GM12865 (cell line): ENCODE measurements around the gene GSTCD.

Experiments
- DNase-seq: peaks from one replicate; pipeline ENCODE4 v3.0.0; 2010; ENCODE audit warnings: low read depth
- H3K4me3 ChIP-seq: 2 replicates; pipeline ENCODE4 v1.5.1; 2011; ENCODE audit warnings: mild to moderate bottlenecking, low read depth, low read length, control low read depth
- CTCF ChIP-seq: IDR thresholded peaks from 2 replicates; pipeline ENCODE4 v1.5.1; 2011; ENCODE audit warnings: low read length, control low read depth, low read depth, inconsistent platforms; ENCODE audit not compliant: insufficient read depth; ENCODE audit errors: missing control alignments

The GSTCD gene

GRCh38 chr4:105858466-105859040, 150.0 kb downstream of the GSTCD start:
- TF ChIP-seq CTCF: no peak
- no peak overlapping the region for H3K4me3 ChIP-seq
- DNase-seq: peak; percentile 62

- TF ChIP-seq CTCF: no peak
- no peak overlapping the region for H3K4me3 ChIP-seq
- peak; percentile 26 for DNase-seq
These were observed 150.6 kb downstream of the GSTCD start for GRCh38 chr4:105859233-105859632.

- no peak overlapping the region for H3K4me3 ChIP-seq
- TF ChIP-seq CTCF: no peak
- no peak for DNase-seq
These were observed 162.4 kb downstream of the GSTCD start for GRCh38 chr4:105870963-105871362.

GRCh38 chr4:105871997-105872396, 163.4 kb downstream of the GSTCD start:
- no peak for DNase-seq
- no peak overlapping the region for H3K4me3 ChIP-seq
- TF ChIP-seq CTCF: no peak

GRCh38 chr4:105875233-105875632, 166.6 kb downstream of the GSTCD start:
- TF ChIP-seq CTCF: no peak
- DNase-seq: no peak
- H3K4me3 ChIP-seq: no peak overlapping the region

GRCh38 chr4:105878668-105879067, 170.1 kb downstream of the GSTCD start:
- DNase-seq: no peak
- no peak for TF ChIP-seq CTCF

GRCh38 chr4:105887508-105887907, 178.9 kb downstream of the GSTCD start:
- no peak for TF ChIP-seq CTCF
- H3K4me3 ChIP-seq: no peak overlapping the region
- no peak for DNase-seq

More at GRCh38 chr4:105878668-105879067, 170.1 kb downstream of the GSTCD start:
- H3K4me3 ChIP-seq: no peak overlapping the region
